ENCODE results near the gene OR2T6. TPM values are rescaled to one million over a fixed set of nuclear protein-coding genes. Genes with fewer than 3 reads are reported as not detected.
"Not testable (repeated sequence)": the region's sequence is repeated elsewhere in the genome, so short reads cannot be mapped to it uniquely, and the experiment has no call there.

Gene OR2T6
- total RNA-seq, 1 donor from 2014 or later = not detected

DNA sequence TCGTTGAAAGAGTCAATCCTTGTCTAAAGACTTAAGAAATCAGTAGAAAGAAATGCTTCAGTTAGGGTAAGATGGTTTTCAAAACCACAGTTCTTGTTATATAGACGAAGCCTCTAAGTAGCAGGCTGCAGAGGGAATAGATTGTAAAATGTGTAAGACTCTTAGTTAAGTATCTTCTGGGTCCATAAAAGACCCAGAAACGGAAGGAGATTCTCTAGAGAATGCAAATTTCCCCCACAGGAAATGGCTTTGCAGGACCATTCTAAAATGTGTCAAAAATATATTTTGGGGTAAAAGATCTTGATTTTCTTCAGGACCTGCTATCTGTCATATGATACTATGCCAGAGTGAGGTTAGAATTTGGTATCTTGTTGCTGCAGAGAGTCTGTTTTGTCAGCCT, 40.7 kb downstream of the OR2T6 start:
- Mint-ChIP-seq H3K27ac (ENCODE audit: unreplicated experiment) (no peak overlapping the region), H3K4me1 (ENCODE audit: unreplicated experiment) (no peaks in the 10 kb centered on the region), H3K36me3 (ENCODE audit: unreplicated experiment) (no peaks in the 10 kb centered on the region), H3K4me3 (ENCODE audit: unreplicated experiment) (no peak overlapping the region), H3K9me3 (ENCODE audit: unreplicated experiment) (peaks cover 52% of the 10 kb centered on the region), H3K27me3 (ENCODE audit: unreplicated experiment) (no peaks in the 10 kb centered on the region)
- no peak for DNase-seq (ENCODE audit: extremely low spot score, unreplicated experiment)
- TF ChIP-seq, protein P1, sequence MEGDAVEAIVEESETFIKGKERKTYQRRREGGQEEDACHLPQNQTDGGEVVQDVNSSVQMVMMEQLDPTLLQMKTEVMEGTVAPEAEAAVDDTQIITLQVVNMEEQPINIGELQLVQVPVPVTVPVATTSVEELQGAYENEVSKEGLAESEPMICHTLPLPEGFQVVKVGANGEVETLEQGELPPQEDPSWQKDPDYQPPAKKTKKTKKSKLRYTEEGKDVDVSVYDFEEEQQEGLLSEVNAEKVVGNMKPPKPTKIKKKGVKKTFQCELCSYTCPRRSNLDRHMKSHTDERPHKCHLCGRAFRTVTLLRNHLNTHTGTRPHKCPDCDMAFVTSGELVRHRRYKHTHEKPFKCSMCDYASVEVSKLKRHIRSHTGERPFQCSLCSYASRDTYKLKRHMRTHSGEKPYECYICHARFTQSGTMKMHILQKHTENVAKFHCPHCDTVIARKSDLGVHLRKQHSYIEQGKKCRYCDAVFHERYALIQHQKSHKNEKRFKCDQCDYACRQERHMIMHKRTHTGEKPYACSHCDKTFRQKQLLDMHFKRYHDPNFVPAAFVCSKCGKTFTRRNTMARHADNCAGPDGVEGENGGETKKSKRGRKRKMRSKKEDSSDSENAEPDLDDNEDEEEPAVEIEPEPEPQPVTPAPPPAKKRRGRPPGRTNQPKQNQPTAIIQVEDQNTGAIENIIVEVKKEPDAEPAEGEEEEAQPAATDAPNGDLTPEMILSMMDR (IDR thresholded peaks at IDR 0.05) = no peak

DNA sequence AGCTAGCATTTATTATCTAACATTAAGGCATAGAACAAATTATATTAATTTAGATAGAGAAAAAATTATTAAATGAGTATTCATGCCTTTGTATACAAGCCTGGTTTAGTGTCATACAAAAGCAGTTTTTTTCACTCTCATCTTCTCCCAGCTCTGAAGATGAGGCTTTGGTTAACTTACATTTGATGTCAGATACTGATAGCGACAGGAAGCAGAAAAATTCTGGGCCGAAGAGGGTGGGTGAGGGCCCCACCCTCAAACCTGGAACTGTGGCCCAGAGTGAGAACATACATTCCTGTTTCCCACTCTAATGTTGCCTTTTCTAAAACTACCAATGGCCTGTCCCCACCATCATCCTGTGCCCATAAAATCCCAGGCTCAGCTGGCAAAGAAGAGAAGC, 42.3 kb downstream of the OR2T6 start:
- Mint-ChIP-seq H3K27me3 (ENCODE audit: unreplicated experiment) (no peaks in the 10 kb centered on the region), H3K9me3 (ENCODE audit: unreplicated experiment) (peaks cover 50% of the 10 kb centered on the region), H3K27ac (ENCODE audit: unreplicated experiment) (no peak overlapping the region), H3K4me1 (ENCODE audit: unreplicated experiment) (no peaks in the 10 kb centered on the region), H3K36me3 (ENCODE audit: unreplicated experiment) (no peaks in the 10 kb centered on the region), H3K4me3 (ENCODE audit: unreplicated experiment) (no peak overlapping the region)
- TF ChIP-seq, protein P1 (IDR thresholded peaks at IDR 0.05) = no peak
- no peak for DNase-seq (ENCODE audit: extremely low spot score, unreplicated experiment)

DNA sequence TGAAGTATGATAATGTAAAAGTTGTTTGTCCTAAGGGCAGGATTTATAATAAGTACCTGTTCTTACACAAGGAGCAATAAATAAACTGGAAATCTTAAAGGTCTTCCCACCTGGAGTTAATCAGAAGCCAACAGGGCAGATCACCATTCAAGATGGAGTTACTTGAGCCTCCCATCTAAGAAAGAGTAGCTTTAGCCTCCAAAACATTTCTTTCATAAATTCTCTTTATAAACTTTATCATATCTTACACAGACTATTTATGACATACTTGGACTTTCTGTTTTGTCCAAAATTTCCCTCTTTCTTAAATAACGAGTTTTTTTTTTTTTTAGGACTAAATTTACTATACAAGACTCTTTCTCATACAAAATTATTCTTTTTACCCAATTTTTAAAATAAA, 45.8 kb downstream of the OR2T6 start:
- TF ChIP-seq, protein P1 (IDR thresholded peaks at IDR 0.05) = no peak
- Mint-ChIP-seq H3K36me3 (ENCODE audit: unreplicated experiment) (no peaks in the 10 kb centered on the region), H3K4me3 (ENCODE audit: unreplicated experiment) (no peak overlapping the region), H3K27me3 (ENCODE audit: unreplicated experiment) (no peaks in the 10 kb centered on the region), H3K27ac (ENCODE audit: unreplicated experiment) (no peak overlapping the region), H3K4me1 (ENCODE audit: unreplicated experiment) (no peaks in the 10 kb centered on the region), H3K9me3 (ENCODE audit: unreplicated experiment) (peaks cover 49% of the 10 kb centered on the region)
- no peak for DNase-seq (ENCODE audit: extremely low spot score, unreplicated experiment)

DNA sequence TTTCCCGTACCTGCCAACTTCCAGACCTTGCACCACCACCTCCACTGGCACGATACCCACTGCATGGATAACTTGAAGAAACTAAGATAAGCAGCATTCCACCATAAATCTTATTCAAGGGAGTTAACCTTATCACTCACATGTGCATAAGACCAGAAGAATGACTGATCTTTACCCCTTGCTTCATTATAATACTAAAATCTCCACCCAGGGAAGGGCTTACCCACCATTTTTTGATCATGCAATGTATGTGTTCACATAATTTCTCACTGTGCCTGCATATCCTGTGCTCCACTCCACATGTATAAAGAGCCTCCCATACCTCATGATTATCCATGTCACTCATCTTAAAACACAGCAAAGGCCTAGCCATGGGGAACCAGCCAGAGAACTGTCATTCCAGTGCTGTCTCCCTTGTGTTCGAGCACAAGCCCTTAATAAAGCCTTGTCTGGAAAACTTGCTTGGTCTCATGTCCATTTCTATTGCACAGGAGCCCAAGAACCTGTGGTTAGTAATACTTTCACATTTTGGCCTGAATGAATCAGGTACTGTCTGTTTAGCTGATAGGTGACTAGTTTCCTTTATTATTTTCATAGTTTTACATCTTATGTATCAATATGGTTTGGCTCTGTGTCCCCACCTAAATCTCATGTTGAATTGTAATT, 52.1 kb downstream of the OR2T6 start:
- H3K9me3 Mint-ChIP-seq (ENCODE audit: unreplicated experiment) = peaks cover 52% of the 10 kb centered on the region
- DNase-seq (ENCODE audit: extremely low spot score, unreplicated experiment); H3K27ac Mint-ChIP-seq (ENCODE audit: unreplicated experiment); H3K27me3 Mint-ChIP-seq (ENCODE audit: unreplicated experiment); H3K4me1 Mint-ChIP-seq (ENCODE audit: unreplicated experiment); H3K36me3 Mint-ChIP-seq (ENCODE audit: unreplicated experiment); H3K4me3 Mint-ChIP-seq (ENCODE audit: unreplicated experiment): not testable (repeated sequence)

DNA sequence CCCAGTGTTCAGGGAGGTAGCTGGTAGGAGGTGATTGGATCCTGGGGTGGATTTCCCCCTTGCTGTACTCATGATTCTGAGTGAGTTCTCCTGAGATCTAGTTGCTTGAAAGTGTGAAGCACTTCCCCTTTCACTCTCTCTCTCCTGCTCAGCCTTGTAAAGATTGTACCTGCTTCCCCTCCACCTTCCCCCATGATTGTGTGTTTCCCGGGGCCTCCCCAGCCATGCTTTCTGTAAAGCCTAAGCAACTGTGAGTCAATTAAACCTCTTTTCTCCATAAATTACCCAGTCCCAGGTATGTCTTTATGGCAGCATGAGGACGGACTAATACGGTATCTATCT, 52.6 kb downstream of the OR2T6 start:
- peaks cover 48% of the 10 kb centered on the region for H3K9me3 Mint-ChIP-seq (ENCODE audit: unreplicated experiment)
- not testable (repeated sequence) for DNase-seq (ENCODE audit: extremely low spot score, unreplicated experiment); H3K27me3 Mint-ChIP-seq (ENCODE audit: unreplicated experiment); H3K4me1 Mint-ChIP-seq (ENCODE audit: unreplicated experiment); H3K4me3 Mint-ChIP-seq (ENCODE audit: unreplicated experiment); H3K36me3 Mint-ChIP-seq (ENCODE audit: unreplicated experiment); H3K27ac Mint-ChIP-seq (ENCODE audit: unreplicated experiment)

- DNase-seq (ENCODE audit: extremely low spot score, unreplicated experiment); H3K4me1 Mint-ChIP-seq (ENCODE audit: unreplicated experiment); H3K27ac Mint-ChIP-seq (ENCODE audit: unreplicated experiment); H3K4me3 Mint-ChIP-seq (ENCODE audit: unreplicated experiment); H3K27me3 Mint-ChIP-seq (ENCODE audit: unreplicated experiment); H3K36me3 Mint-ChIP-seq (ENCODE audit: unreplicated experiment): not testable (repeated sequence)
- peaks cover 38% of the 10 kb centered on the region for H3K9me3 Mint-ChIP-seq (ENCODE audit: unreplicated experiment)
These were observed 56.1 kb downstream of the OR2T6 start for GRCh38 chr1:248431683-248432082.

GRCh38 chr1:248432201-248432600, 56.7 kb downstream of the OR2T6 start:
- H3K36me3 Mint-ChIP-seq (ENCODE audit: unreplicated experiment); H3K27me3 Mint-ChIP-seq (ENCODE audit: unreplicated experiment); DNase-seq (ENCODE audit: extremely low spot score, unreplicated experiment); H3K4me1 Mint-ChIP-seq (ENCODE audit: unreplicated experiment); H3K4me3 Mint-ChIP-seq (ENCODE audit: unreplicated experiment); H3K27ac Mint-ChIP-seq (ENCODE audit: unreplicated experiment): not testable (repeated sequence)
- peaks cover 38% of the 10 kb centered on the region for H3K9me3 Mint-ChIP-seq (ENCODE audit: unreplicated experiment)

GRCh38 chr1:248433811-248434415, 58.4 kb downstream of the OR2T6 start:
- H3K36me3 Mint-ChIP-seq (ENCODE audit: unreplicated experiment); H3K4me3 Mint-ChIP-seq (ENCODE audit: unreplicated experiment); DNase-seq (ENCODE audit: extremely low spot score, unreplicated experiment); H3K4me1 Mint-ChIP-seq (ENCODE audit: unreplicated experiment); H3K27ac Mint-ChIP-seq (ENCODE audit: unreplicated experiment); H3K27me3 Mint-ChIP-seq (ENCODE audit: unreplicated experiment): not testable (repeated sequence)
- H3K9me3 Mint-ChIP-seq (ENCODE audit: unreplicated experiment) = peaks cover 31% of the 10 kb centered on the region

- not testable (repeated sequence) for H3K4me1 Mint-ChIP-seq (ENCODE audit: unreplicated experiment); H3K27ac Mint-ChIP-seq (ENCODE audit: unreplicated experiment); DNase-seq (ENCODE audit: extremely low spot score, unreplicated experiment); H3K4me3 Mint-ChIP-seq (ENCODE audit: unreplicated experiment); H3K36me3 Mint-ChIP-seq (ENCODE audit: unreplicated experiment); H3K27me3 Mint-ChIP-seq (ENCODE audit: unreplicated experiment)
- H3K9me3 Mint-ChIP-seq (ENCODE audit: unreplicated experiment) = peaks cover 33% of the 10 kb centered on the region
These were observed 59.4 kb downstream of the OR2T6 start for GRCh38 chr1:248434913-248435312.

DNA sequence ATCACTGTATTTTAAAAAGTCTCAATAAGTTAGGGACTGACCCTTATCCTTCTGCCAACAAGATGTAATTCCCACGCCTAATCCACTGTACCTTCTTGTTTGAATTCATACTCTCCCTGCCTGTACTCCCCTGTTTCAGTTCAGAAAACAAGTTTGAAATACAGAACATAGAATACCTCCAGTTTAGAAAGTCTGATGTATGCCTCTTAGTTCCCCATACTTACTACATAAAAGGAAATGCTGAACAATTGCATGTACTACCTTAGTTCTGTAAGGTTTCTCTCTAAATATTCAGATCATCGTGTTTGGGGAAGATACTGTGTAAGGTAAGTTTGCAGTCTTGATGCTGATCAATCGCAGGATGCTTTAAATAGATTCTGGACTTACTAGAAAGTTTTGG, 60.8 kb downstream of the OR2T6 start:
- not testable (repeated sequence) for H3K27me3 Mint-ChIP-seq (ENCODE audit: unreplicated experiment); H3K4me1 Mint-ChIP-seq (ENCODE audit: unreplicated experiment); H3K27ac Mint-ChIP-seq (ENCODE audit: unreplicated experiment); DNase-seq (ENCODE audit: extremely low spot score, unreplicated experiment); H3K4me3 Mint-ChIP-seq (ENCODE audit: unreplicated experiment); H3K36me3 Mint-ChIP-seq (ENCODE audit: unreplicated experiment)
- peaks cover 21% of the 10 kb centered on the region for H3K9me3 Mint-ChIP-seq (ENCODE audit: unreplicated experiment)

Data from osteocyte (in vitro differentiated cells).